HEK293 (cell line): ENCODE data around the gene STK32C.

Experiments
- CTCF ChIP-seq: fragments of 450-650 bp; formaldehyde crosslinking; IDR thresholded peaks from 2 replicates; pipeline ENCODE4 v1.5.1; 2016; ENCODE audit warnings: missing biosample characterization, missing genetic modification characterization
- SP7 ChIP-seq: fragments of 450-650 bp; formaldehyde crosslinking; IDR thresholded peaks from 2 replicates; pipeline ENCODE4 v1.5.1; 2016; ENCODE audit warnings: missing biosample characterization, missing genetic modification characterization
- TSHZ1 ChIP-seq: fragments of 450-650 bp; formaldehyde crosslinking; IDR thresholded peaks from 2 replicates; pipeline ENCODE4 v1.5.1; 2016; ENCODE audit warnings: missing biosample characterization, missing genetic modification characterization, borderline replicate concordance
- YY1 ChIP-seq: fragments of 450-650 bp; formaldehyde crosslinking; IDR thresholded peaks from 2 replicates; pipeline ENCODE4 v1.5.1; 2018; ENCODE audit warnings: missing biosample characterization, missing genetic modification characterization
- ZBTB1 ChIP-seq: fragments of 450-650 bp; formaldehyde crosslinking; IDR thresholded peaks from 2 replicates; pipeline ENCODE4 v1.5.1; 2016; ENCODE audit warnings: missing biosample characterization, missing genetic modification characterization
- ZNF114 ChIP-seq: fragments of 450-650 bp; formaldehyde crosslinking; IDR thresholded peaks from 2 replicates; pipeline ENCODE4 v1.5.0; 2017; ENCODE audit warnings: missing biosample characterization, missing genetic modification characterization
- ZNF133 ChIP-seq: fragments of 450-650 bp; formaldehyde crosslinking; IDR thresholded peaks from 2 replicates; pipeline ENCODE4 v1.5.1; 2016; ENCODE audit warnings: missing biosample characterization, missing genetic modification characterization
- ZNF223 ChIP-seq: fragments of 450-650 bp; formaldehyde crosslinking; IDR thresholded peaks from 2 replicates; pipeline ENCODE4 v1.5.1; 2016; ENCODE audit warnings: missing biosample characterization, missing genetic modification characterization
- TF ChIP-seq, protein P1 (sequence below): fragments of 450-650 bp; IDR thresholded peaks from 2 replicates; pipeline ENCODE4 v1.5.1; 2018; ENCODE audit warnings: missing biosample characterization, mild to moderate bottlenecking, missing genetic modification characterization

GRCh38 chr10:132225849-132226205 is 81.9 kb downstream of the STK32C start:
- TF ChIP-seq ZNF223 (tag by site-specific recombination) (no peak), SP7 (tag by site-specific recombination) (no peak), ZBTB1 (tag by site-specific recombination) (no peak), ZNF133 (tag by site-specific recombination) (no peak), YY1 (tag by site-specific recombination) (no peak), TSHZ1 (tag by site-specific recombination) (no peak), ZNF114 (tag by site-specific recombination) (no peak), CTCF (no peak)
- TF ChIP-seq, protein P1, sequence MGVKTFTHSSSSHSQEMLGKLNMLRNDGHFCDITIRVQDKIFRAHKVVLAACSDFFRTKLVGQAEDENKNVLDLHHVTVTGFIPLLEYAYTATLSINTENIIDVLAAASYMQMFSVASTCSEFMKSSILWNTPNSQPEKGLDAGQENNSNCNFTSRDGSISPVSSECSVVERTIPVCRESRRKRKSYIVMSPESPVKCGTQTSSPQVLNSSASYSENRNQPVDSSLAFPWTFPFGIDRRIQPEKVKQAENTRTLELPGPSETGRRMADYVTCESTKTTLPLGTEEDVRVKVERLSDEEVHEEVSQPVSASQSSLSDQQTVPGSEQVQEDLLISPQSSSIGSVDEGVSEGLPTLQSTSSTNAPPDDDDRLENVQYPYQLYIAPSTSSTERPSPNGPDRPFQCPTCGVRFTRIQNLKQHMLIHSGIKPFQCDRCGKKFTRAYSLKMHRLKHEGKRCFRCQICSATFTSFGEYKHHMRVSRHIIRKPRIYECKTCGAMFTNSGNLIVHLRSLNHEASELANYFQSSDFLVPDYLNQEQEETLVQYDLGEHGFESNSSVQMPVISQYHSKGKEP (tag by site-specific recombination) = no peak
